Stomach smooth muscle (tissue), 2 donors: ENCODE results near the gene SNRPF.
A peak's percentile ranks its signal among the peaks of the same experiment; 100 is the strongest.
"Not testable (repeated sequence)": the region's sequence is repeated elsewhere in the genome, so short reads cannot be mapped to it uniquely, and the experiment has no call there.

Experiments used
- H3K27ac ChIP-seq: one replicate; pipeline ENCODE4 v1.7.0; 2013; ENCODE audit warnings: mild to moderate bottlenecking, low read length, inconsistent platforms
- H3K27me3 ChIP-seq, 2 donors: one replicate each; pipeline ENCODE4 v1.7.0; 2013; ENCODE audit warnings: low read length in 2 of 2; ENCODE audit not compliant: insufficient read depth in 2 of 2, control insufficient read depth in 1 of 2
- H3K36me3 ChIP-seq, 2 donors: one replicate each; pipeline ENCODE4 v1.7.0; 2013; ENCODE audit warnings: low read length in 2 of 2; ENCODE audit not compliant: control insufficient read depth in 2 of 2, insufficient read depth in 2 of 2
- H3K4me1 ChIP-seq: one replicate; pipeline ENCODE4 v1.7.0; 2013; ENCODE audit warnings: low read length; ENCODE audit not compliant: control insufficient read depth, insufficient read depth
- H3K4me3 ChIP-seq, 2 donors: one replicate each; pipeline ENCODE4 v1.7.0; 2013; ENCODE audit warnings: low read length in 2 of 2
- H3K9ac ChIP-seq, 2 donors: one replicate each; pipeline ENCODE4 v1.7.0; 2013; ENCODE audit warnings: low read length in 2 of 2, mild to moderate bottlenecking in 1 of 2
- H3K9me3 ChIP-seq, 2 donors: one replicate each; pipeline ENCODE4 v1.7.0; 2013; ENCODE audit warnings: low read length in 2 of 2; ENCODE audit not compliant: control insufficient read depth in 2 of 2
- donor health status: healthy.
- donor health status: Pancreatic carcinoma.

The SNRPF gene

DNA sequence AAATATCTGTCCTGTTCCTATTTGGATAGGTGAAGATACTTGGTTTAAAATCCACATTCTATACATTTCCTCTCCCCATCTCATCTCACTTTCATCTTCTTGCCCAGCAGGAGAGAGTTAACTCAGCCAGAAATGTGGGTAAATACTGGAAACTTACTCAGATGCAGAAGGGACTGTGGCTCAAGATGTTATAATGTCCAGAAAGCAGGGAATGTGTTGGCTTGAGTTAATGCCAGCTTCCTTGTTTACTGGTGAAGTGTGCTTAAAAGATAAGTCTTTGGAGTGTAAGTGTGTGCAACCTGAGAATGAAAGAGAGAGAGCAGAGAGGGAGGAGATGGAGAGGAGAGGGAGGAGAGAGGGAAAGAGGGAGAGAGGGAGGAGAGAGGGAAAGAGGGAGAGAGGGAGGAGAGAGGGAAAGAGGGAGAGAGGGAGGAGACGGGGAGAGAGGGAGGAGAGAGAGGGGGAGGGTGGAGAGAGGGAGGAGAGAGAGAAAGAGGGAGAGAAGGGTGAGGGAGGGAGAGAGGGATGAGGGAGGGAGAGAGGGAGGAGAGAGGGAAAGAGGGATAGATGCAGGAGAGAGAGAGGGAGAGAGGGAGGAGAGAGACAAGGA, 22.0 kb upstream of the SNRPF start:
- H3K9me3 ChIP-seq: no peaks in the 10 kb centered on the region
- no peak overlapping the region for H3K9ac ChIP-seq
- H3K27me3 ChIP-seq: no peaks in the 10 kb centered on the region
- H3K27ac ChIP-seq: no peak overlapping the region
- no peaks in the 10 kb centered on the region for H3K4me1 ChIP-seq
- no peak overlapping the region for H3K4me3 ChIP-seq
- H3K36me3 ChIP-seq: no peaks in the 10 kb centered on the region

DNA sequence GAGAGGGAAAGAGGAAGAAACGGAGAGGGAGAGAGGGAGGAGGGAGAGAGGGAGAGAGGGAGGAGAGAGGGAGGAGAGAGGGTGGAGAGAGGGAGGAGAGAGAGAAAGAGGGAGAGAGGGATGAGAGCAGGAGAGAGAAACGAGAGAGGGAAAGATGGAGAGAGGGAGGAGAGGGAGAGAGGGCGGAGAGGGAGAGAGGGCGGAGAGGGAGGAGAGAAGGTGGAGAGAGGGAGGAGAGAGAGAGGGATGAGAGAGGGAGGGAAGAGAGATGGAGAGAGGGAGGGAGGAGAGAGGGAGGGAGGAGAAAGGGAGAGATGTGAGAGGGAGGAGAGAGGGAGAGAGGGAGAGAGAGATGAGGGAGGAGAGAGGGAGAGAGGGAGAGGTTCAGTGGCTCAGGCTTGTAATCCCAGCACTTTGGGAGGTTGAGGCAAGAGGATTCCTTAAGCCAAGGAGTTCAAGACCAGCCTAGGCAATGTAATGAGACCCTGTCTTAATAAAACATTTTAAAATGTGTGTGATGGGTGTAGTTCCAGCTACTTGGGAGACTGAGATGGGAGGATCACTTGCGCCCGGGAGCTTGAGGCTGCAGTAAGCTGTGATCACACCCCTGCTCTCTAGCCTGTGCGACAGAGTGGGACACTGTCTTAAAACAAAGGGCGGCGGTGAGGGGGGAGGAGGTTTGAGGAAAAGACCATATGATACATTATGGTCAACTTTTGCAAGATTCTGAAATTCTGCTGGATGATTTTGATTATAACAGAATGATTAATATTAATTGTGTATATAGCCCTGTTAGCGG, 21.3 kb upstream of the SNRPF start:
- Histone ChIP-seq H3K27ac (no peak overlapping the region), H3K36me3 (no peaks in the 10 kb centered on the region), H3K9ac (no peak overlapping the region), H3K27me3 (no peaks in the 10 kb centered on the region), H3K4me3 (no peak overlapping the region), H3K4me1 (no peaks in the 10 kb centered on the region), H3K9me3 (no peaks in the 10 kb centered on the region)

DNA sequence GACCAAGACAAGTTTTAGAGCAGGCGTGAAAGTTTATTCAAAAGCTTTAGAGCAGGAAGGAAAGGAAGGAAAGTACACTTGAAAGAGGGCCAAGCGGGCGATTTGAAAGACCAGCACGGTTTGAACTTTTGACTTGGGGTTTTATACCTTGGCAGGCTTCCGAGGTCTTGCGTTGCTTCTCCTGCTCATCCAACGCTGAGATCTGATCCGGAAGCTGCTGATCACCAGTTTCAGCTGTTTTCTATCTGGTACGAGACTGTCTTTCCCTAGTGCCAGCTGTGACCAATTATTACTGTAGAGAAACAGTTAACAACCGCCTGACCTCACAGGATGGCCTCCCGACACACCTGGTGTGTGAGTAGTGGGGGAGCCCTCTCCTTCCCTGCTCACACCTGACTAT, 20.6 kb upstream of the SNRPF start:
- Histone ChIP-seq H3K27ac (no peak overlapping the region), H3K9ac (no peak overlapping the region), H3K27me3 (peaks cover 0 to 4% of the 10 kb centered on the region in 2 donors), H3K9me3 (no peaks in the 10 kb centered on the region), H3K4me3 (peak overlapping the region in 1 of 2 donors; percentile 29), H3K36me3 (no peaks in the 10 kb centered on the region), H3K4me1 (no peaks in the 10 kb centered on the region)

DNA sequence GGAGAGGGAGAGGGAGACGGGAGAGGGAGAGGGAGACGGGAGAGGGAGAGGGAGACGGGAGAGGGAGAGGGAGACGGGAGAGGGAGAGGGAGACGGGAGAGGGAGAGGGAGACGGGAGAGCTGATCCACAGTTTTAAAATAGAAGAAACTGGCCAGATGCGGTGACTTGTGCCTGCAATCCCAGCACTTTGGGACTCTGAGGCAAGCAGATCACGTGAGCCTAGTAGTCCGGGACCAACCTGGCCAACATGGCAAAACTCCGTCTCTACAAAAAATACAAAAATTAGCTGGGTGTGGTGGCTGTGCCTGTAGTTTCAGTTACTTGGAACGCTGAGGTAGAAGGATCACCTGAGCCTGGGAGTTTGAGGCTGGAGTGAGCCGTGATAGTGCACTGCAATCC, 16.3 kb upstream of the SNRPF start:
- not testable (repeated sequence) for H3K9me3 ChIP-seq, H3K36me3 ChIP-seq, H3K27me3 ChIP-seq, H3K27ac ChIP-seq, H3K9ac ChIP-seq, H3K4me1 ChIP-seq
- peak overlapping the region in 1 of 2 donors; percentile 49 for H3K4me3 ChIP-seq

DNA sequence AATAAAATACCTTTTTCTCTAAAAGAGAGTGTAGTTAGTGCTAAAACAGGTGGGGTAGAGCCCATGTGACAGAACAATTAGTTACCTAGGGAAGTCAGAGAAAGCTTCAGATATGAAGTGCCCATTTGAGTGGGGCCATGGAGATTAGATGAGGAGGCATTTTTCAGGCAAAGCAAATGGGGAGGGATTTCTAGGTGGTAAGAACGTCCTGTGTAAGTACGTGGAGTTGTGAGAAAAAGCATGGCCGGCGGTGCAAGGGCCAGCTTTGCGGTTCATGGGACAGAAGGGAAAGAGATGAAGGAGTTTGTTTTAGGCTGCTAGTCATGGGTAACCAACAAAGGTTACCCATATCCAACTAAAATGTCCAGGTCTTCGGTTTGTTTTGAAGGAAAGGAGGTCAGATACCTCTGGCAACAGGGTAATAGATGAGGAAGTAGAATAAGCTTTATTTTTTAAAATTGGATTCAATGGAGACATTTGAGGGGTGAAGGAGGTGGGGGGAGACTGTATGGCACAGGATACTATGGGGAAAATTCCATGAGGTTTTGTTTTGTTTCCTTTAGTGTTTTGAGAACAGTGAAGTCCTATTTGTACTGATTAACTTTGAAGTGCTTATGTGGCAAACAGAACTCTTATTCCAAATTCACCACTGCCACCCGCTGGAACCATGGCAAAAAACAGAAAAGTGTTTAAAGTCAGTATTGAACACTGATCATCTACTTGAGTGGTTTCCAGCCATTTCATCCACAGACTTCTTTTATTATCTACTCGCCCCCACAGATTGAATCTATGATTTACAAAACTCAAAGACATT, 10.0 kb upstream of the SNRPF start:
- no peak overlapping the region for H3K4me3 ChIP-seq
- no peak overlapping the region for H3K27ac ChIP-seq
- H3K36me3 ChIP-seq: no peaks in the 10 kb centered on the region
- no peaks in the 10 kb centered on the region for H3K4me1 ChIP-seq
- no peak overlapping the region for H3K9ac ChIP-seq
- no peaks in the 10 kb centered on the region for H3K9me3 ChIP-seq
- H3K27me3 ChIP-seq: peaks cover 4 to 6% of the 10 kb centered on the region in 2 donors

DNA sequence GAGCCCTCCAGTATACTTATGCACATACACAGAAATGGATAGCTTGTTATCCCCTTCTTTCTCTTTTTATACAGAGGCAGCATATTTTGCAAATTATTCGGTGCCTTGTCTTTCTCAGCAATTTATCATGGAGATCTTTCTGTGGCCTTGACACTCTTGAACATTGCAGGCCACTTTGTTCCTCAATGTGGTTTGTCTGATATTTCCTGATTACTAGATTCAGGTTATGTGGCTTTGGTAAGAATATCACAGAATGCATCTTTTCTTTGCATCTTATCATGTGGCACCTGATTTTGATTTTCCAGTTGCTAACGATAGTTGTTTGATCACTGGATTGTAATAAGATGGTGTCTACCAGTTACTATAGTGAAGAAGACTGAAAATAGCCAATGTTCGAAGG, 7.1 kb upstream of the SNRPF start:
- Histone ChIP-seq H3K9ac (no peak overlapping the region), H3K4me3 (no peak overlapping the region), H3K27me3 (peaks cover 0 to 3% of the 10 kb centered on the region in 2 donors), H3K9me3 (no peaks in the 10 kb centered on the region), H3K27ac (no peak overlapping the region), H3K36me3 (no peaks in the 10 kb centered on the region), H3K4me1 (no peaks in the 10 kb centered on the region)

DNA sequence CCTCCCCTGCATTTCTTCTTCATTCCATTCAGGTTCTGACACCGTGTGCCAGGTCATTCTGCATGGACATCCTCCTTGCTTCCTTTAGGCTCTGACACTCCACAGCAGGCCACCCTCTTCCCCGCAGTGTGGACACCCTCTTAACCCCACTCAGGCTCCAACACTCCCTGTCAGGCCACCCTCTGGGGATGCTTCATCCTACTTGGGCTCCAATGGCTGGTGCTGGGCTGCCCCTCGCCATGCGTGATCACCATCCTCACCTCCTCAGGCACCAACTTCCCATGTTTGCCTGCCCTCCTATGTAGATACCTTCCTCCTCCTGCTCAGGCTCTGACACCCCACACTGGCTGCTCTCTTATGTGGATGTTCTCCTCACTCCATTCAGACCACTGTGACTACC, 6.6 kb upstream of the SNRPF start:
- H3K9me3 ChIP-seq: no peaks in the 10 kb centered on the region
- no peak overlapping the region for H3K27ac ChIP-seq
- no peaks in the 10 kb centered on the region for H3K4me1 ChIP-seq
- H3K9ac ChIP-seq: no peak overlapping the region
- H3K4me3 ChIP-seq: no peak overlapping the region
- H3K36me3 ChIP-seq: no peaks in the 10 kb centered on the region
- peaks cover 0 to 3% of the 10 kb centered on the region in 2 donors for H3K27me3 ChIP-seq

DNA sequence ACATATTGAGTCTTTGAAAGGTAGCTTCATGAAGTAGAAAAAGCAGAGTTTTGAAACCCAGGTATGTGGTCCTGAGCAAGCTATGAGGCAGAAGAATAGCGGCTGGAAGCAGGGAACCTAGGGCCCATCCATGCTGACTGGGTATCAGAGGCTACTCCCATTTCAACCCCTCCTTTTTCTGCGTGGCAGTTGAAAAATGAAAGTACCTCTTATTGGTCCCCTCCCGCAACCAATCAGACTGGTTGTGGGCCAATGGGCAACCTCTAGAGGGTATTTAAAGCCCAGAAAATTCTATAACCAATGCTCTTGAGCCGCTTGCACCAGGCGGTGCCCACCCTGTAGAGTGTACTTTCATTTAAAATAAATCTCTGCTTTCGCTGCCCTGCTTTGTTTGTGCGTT, 1.6 kb upstream of the SNRPF start:
- Histone ChIP-seq H3K9me3 (no peaks in the 10 kb centered on the region), H3K27me3 (peaks cover 0 to 3% of the 10 kb centered on the region in 2 donors), H3K36me3 (peaks cover 3 to 5% of the 10 kb centered on the region in 2 donors), H3K4me3 (no peak overlapping the region), H3K27ac (no peak overlapping the region), H3K9ac (no peak overlapping the region), H3K4me1 (peaks cover 17% of the 10 kb centered on the region)

DNA sequence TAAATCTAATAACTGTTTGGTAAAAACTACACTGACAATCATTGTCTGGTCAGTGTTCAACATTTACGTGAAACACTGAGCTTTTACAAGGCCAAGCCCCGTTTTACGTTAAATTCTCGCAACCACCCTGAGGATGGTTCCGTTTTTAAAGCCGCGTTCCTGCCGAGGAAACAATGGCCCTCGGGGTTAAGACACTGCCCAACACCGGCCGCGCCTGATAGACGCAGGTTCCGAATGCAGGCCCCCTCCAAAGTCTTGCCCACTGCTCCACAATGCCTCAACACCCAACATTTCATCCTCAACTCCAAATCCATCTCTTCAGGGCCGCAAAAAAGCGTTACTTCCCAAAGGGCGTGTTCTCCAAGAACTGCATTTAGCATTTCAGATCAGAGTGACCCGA, 953 bp upstream of the SNRPF start:
- Histone ChIP-seq H3K27me3 (peaks cover 0 to 3% of the 10 kb centered on the region in 2 donors), H3K9me3 (no peaks in the 10 kb centered on the region), H3K27ac (no peak overlapping the region), H3K36me3 (peaks cover 6 to 8% of the 10 kb centered on the region in 2 donors), H3K9ac (no peak overlapping the region), H3K4me3 (peak overlapping the region; percentile 78 to 95), H3K4me1 (peaks cover 17% of the 10 kb centered on the region)

DNA sequence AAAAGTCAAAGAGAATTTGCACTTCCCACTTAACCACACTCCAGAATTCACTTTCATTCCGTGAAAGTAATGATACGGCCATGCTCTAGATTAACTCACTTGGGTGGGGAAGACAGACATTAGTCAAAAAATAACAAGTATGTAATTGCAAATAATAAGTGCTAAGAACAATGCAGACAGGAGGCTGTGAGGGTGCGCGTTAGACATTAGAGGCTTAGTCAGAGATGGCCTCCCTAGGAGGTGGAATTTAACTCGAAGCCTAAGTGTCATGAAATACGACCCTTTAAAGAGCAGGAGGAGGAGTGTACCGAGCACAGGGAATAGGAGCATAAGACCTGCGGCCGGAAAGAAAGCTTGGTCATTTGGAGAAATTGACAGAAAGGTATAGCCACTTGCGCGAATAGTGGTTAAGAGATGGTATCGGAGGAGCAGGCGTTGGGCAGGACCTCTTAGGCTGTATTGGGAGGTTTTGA, 628 bp downstream of the SNRPF start:
- H3K27ac ChIP-seq: peak overlapping the region; percentile 53
- H3K4me3 ChIP-seq: peak overlapping the region; percentile 78 to 95
- H3K9me3 ChIP-seq: no peaks in the 10 kb centered on the region

More for the DNA sequence above, 628 bp downstream of the SNRPF start:
- peaks cover 17% of the 10 kb centered on the region for H3K4me1 ChIP-seq
- peaks cover 8 to 13% of the 10 kb centered on the region in 2 donors for H3K36me3 ChIP-seq
- no peaks in the 10 kb centered on the region for H3K27me3 ChIP-seq
- peak overlapping the region; percentile 79 to 86 for H3K9ac ChIP-seq
